AG04450 (cell line): ENCODE results near the gene PRR13. TPM values are rescaled to one million over a fixed set of nuclear protein-coding genes. Genes with fewer than 3 reads are reported as not detected.

Experiments
- CTCF ChIA-PET: fragments of 300-600, 350-600 bp; formaldehyde crosslinking; extraction: SDS; loops from one replicate; lab custom pipeline; 2022; ENCODE audit warnings: antibody characterized with exemption, inconsistent platforms; lab: Charles Lee
- POLR2A ChIA-PET: fragments of 350-600 bp; formaldehyde crosslinking; extraction: SDS; loops from one replicate; lab custom pipeline; 2021; ENCODE audit warnings: antibody characterized with exemption, inconsistent platforms; lab: Yijun Ruan, JAX
- DNase-seq: peaks from one replicate; pipeline ENCODE4 v3.0.0-alpha.2; 2011; ENCODE audit warnings: low read depth, low spot score
- H3K27ac ChIP-seq: one replicate; pipeline ENCODE4 v1.5.1; 2012; ENCODE audit warnings: low read depth, low read length, control low read depth
- H3K27me3 ChIP-seq: one replicate; pipeline ENCODE4 v1.6.0; 2012; ENCODE audit warnings: low read length; ENCODE audit not compliant: control insufficient read depth, insufficient read depth
- H3K4me3 ChIP-seq: 2 replicates; pipeline ENCODE4 v1.5.1; 2011; ENCODE audit warnings: mild to moderate bottlenecking, low read depth, low read length, control low read depth
- H3K9me3 ChIP-seq: 2 replicates; pipeline ENCODE4 v1.5.1; 2012; ENCODE audit warnings: low read length; ENCODE audit not compliant: control insufficient read depth, insufficient read depth
- CTCF ChIP-seq: IDR thresholded peaks from 2 replicates; pipeline ENCODE4 v1.5.1; 2011; ENCODE audit warnings: low read depth, low read length, control low read depth, inconsistent platforms
- polyA plus RNA-seq: library from polyadenylated mRNA; depleted of rRNA; stranded (reverse); fragments of >200 nt; gene quantifications from 2 replicates; pipeline ENCODE4 v1.2.3, GENCODE V29; 2011

Gene PRR13
- polyA plus RNA-seq, 1 experiment: 71.4 TPM

GRCh38 chr12:53452159-53453077 lies 10.9 kb downstream of the PRR13 start:
- Histone ChIP-seq H3K27me3 (no peaks in the 10 kb centered on the region), H3K9me3 (no peaks in the 10 kb centered on the region; the same call in 1 of the 2 replicates), H3K27ac (peak overlapping the region; percentile 94), H3K4me3 (peak overlapping the region; percentile 90)
- CTCF ChIA-PET: interaction anchor here (0.6 to 0.8 kb wide), 3 partner anchors 8 to 295 kb away, joined by 3 read pairs; no protein-coding TSS in a partner anchor
- TF ChIP-seq CTCF: peak; percentile 24; the same call in 1 of the 2 replicates
- POLR2A ChIA-PET: interaction anchor here (0.6 to 1.3 kb wide), 5 partner anchors 19 to 84 kb away, joined by 3 to 7 read pairs (median 3); no protein-coding TSS in a partner anchor
- peak; percentile 66 for DNase-seq

DNA sequence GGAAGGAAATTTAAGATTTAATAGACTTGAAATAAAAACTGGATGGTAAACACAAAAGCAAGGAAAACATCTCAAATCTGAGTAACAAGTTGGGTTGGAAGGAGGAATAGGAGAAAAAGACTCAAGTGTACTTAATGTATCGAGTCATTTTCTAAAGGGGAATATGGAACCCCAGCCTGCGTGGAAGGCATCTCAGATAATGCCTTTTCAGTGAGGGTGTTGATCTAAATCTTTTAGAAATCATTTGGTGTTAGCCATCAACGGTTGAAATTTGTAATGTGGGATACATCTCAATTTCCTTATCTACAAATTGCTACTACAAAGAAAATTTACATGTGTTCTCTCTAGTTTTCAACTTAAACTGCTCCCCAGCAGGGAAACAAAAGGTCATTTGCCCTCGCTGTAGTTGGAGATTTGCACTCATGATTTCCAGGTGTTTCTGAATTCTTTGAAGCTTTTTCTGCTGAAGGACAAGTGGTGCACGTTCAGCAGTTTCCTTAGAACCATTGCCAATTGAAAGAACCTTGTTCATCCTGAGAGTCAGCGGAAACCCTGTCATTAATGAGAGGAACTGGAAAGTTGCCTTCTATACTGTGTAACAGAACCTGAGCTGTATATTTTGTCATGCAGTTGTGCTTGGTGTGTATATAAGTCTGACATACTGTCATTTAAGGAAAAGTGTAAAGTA lies 12.6 kb downstream of the PRR13 start:
- TF ChIP-seq CTCF: no peak
- H3K9me3 ChIP-seq: no peaks in the 10 kb centered on the region; the same call in 1 of the 2 replicates
- H3K27me3 ChIP-seq: no peaks in the 10 kb centered on the region
- DNase-seq: no peak
- CTCF ChIA-PET: interaction anchor here (0.6 to 1.5 kb wide), 4 partner anchors 13 to 133 kb away, joined by 3 to 6 read pairs (median 4); no protein-coding TSS in a partner anchor
- no peak overlapping the region for H3K27ac ChIP-seq
- POLR2A ChIA-PET: interaction anchor here (0.7 to 1.3 kb wide), 3 partner anchors 21 to 47 kb away, joined by 3 read pairs; partner anchors contain the start of gene TARBP2
- H3K4me3 ChIP-seq: peak overlapping the region; percentile 90

GRCh38 chr12:53454707-53455106 lies 13.2 kb downstream of the PRR13 start:
- ChIA-PET CTCF (interaction anchor here (0.6 to 1.5 kb wide), 6 partner anchors 14 to 134 kb away, joined by 3 to 6 read pairs (median 4); no protein-coding TSS in a partner anchor), POLR2A (interaction anchor here (0.7 kb wide), 2 partner anchors 22 to 46 kb away, joined by 3 read pairs; partner anchors contain the start of gene TARBP2)
- Histone ChIP-seq H3K27ac (no peak overlapping the region), H3K27me3 (no peaks in the 10 kb centered on the region), H3K9me3 (no peaks in the 10 kb centered on the region; the same call in 1 of the 2 replicates), H3K4me3 (peak overlapping the region; percentile 33; the same call in 1 of the 2 replicates)
- no peak for DNase-seq
- TF ChIP-seq CTCF: no peak

DNA sequence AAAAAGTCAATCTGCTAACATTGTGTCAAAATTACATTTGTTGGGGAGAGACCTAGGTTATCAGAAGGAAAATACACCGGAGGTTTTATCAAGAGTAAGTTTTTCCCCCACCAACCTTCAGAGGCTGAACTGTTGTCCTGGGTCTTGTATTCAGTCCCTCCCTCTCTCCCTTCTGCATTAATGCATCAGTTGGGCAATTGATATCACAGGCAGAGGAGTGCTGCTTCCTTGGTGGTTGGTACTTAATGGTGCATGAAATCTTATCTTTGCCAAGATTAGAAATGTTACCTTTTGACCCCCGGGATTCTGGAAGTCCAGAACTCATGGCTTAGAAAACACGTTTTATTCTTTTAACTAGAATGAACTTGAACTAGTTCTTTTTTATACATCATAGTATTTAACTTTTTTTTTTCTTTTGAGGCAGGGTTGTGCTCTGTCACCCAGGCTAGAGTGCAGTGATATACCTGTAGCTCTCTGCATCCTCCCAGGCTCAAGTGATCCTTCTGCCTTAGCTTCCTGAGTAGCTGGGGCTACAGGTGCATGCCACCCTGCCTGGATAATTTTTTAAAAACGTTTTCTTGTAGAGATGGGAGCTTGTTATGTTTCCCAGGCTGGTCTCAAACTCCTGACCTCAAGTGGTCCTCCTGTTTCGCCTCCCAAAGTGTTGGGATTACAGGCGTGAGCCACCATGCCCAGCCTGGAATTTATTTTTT lies 15.3 kb downstream of the PRR13 start:
- ChIA-PET CTCF (interaction anchor here (0.9 to 1.0 kb wide), 2 partner anchors 104 to 136 kb away, joined by 3 read pairs; partner anchors contain the start of gene AAAS), POLR2A (no interaction called here)
- DNase-seq: no peak
- Histone ChIP-seq H3K27me3 (no peaks in the 10 kb centered on the region), H3K27ac (no peak overlapping the region), H3K4me3 (no peak overlapping the region), H3K9me3 (no peaks in the 10 kb centered on the region; the same call in 1 of the 2 replicates)
- TF ChIP-seq CTCF: no peak
